PC-9 (cell line): ENCODE data around the gene EPB41L4B. TPM values are rescaled to one million over a fixed set of nuclear protein-coding genes. Genes with fewer than 3 reads are reported as not detected.

Source experiments
- BruUV-seq: library from RNA; stranded (reverse); fragments of 400-500 nt; replicated peaks from 2 replicates; lab custom pipeline; 2021; lab: Mats Ljungman, UMichigan
- CTCF ChIA-PET: fragments of 300-600 bp; sonication (Branson Sonifier 250); formaldehyde crosslinking; loops from one replicate; lab custom pipeline; 2022; ENCODE audit warnings: antibody characterized with exemption; lab: Charles Lee
- POLR2A ChIA-PET: fragments of 300-600 bp; sonication (Branson Sonifier 250); formaldehyde crosslinking; loops from one replicate; lab custom pipeline; 2022; ENCODE audit warnings: antibody characterized with exemption; ENCODE audit not compliant: unreplicated experiment; lab: Charles Lee
- DNase-seq, 2 experiments: peaks; one replicate each; pipeline versions ENCODE4 v3.0.0 to v3.0.0-alpha.2; 2015 to 2022; ENCODE audit warnings: mixed read lengths in 1 of 2
- H2AFZ ChIP-seq: fragments of 200-600 bp; sonication (generic); 2 replicates; pipeline ENCODE4 v1.8.1; 2017; ENCODE audit warnings: antibody characterized with exemption
- H3F3A ChIP-seq: fragments of 200-600 bp; sonication (generic); 2 replicates; pipeline ENCODE4 v1.8.1; 2017; ENCODE audit warnings: antibody characterized with exemption, mild to moderate bottlenecking, low read depth; ENCODE audit not compliant: insufficient read depth
- H3K27ac ChIP-seq: fragments of 200-600 bp; sonication (generic); 2 replicates; pipeline ENCODE4 v1.6.1; 2016; ENCODE audit warnings: mixed run types
- H3K27me3 ChIP-seq: fragments of 200-600 bp; sonication (generic); 2 replicates; pipeline ENCODE4 v1.6.1; 2016; ENCODE audit warnings: low read depth, mixed run types; ENCODE audit not compliant: insufficient read depth
- H3K36me3 ChIP-seq: fragments of 200-600 bp; sonication (generic); 2 replicates; pipeline ENCODE4 v1.6.1; 2016; ENCODE audit warnings: low read depth, mixed run types
- H3K4me1 ChIP-seq: fragments of 200-600 bp; sonication (generic); replicated peaks from 2 replicates; pipeline ENCODE4 v1.6.1; 2016; ENCODE audit warnings: mixed run types; ENCODE audit not compliant: insufficient read depth
- H3K4me2 ChIP-seq: fragments of 200-600 bp; sonication (generic); 2 replicates; pipeline ENCODE4 v1.6.1; 2017; ENCODE audit warnings: mixed run types
- H3K4me3 ChIP-seq: fragments of 200-600 bp; sonication (generic); 2 replicates; pipeline ENCODE4 v1.6.1; 2016; ENCODE audit warnings: mixed run types
- H3K79me2 ChIP-seq: fragments of 200-600 bp; sonication (generic); 2 replicates; pipeline ENCODE4 v1.6.1; 2017; ENCODE audit warnings: low read depth, mixed run types
- H3K9me2 ChIP-seq: fragments of 200-600 bp; sonication (generic); 2 replicates; pipeline ENCODE4 v1.8.1; 2017; ENCODE audit warnings: mild to moderate bottlenecking; ENCODE audit not compliant: insufficient read depth
- H3K9me3 ChIP-seq: fragments of 200-600 bp; sonication (generic); 2 replicates; pipeline ENCODE4 v1.8.1; 2016; ENCODE audit warnings: low read depth; ENCODE audit not compliant: insufficient read depth
- H4K20me1 ChIP-seq: fragments of 200-600 bp; sonication (generic); 2 replicates; pipeline ENCODE4 v1.8.1; 2017; ENCODE audit not compliant: insufficient read depth
- CTCF ChIP-seq: fragments of 200-600 bp; sonication (generic); conservative IDR thresholded peaks from 2 replicates; pipeline ENCODE4 v1.6.1; 2017; ENCODE audit warnings: mixed run types, antibody characterized with exemption, mild to moderate bottlenecking, moderate library complexity
- EZH2 ChIP-seq: fragments of 200-600 bp; sonication (generic); IDR thresholded peaks from 2 replicates; pipeline ENCODE4 v1.8.0; 2017; ENCODE audit warnings: antibody characterized with exemption, low read depth
- intact Hi-C: fragments of 100-400 bp; cut with micrococcal nuclease; formaldehyde crosslinking; loops from one replicate; pipeline ENCODE4 v1.10.0; 2022; ENCODE audit not compliant: unreplicated experiment
- total RNA-seq: library from RNA; stranded (reverse); gene quantifications from 2 replicates; pipeline ENCODE4 v1.2.3, GENCODE V29; 2021

The EPB41L4B gene
- total RNA-seq, 1 experiment from 2014 or later = 4.2 TPM

GRCh38 chr9:109270971-109271925 is 49.6 kb downstream of the EPB41L4B start:
- H2AFZ ChIP-seq = no peak overlapping the region
- H4K20me1 ChIP-seq = no peaks in the 10 kb centered on the region
- no peaks in the 10 kb centered on the region for H3K9me2 ChIP-seq
- TF ChIP-seq EZH2 (no peak), CTCF (no peak)
- H3K4me2 ChIP-seq = no peak overlapping the region
- ChIA-PET CTCF (no interaction called here), POLR2A (no interaction called here)
- no peaks in the 10 kb centered on the region for H3K9me3 ChIP-seq
- H3K79me2 ChIP-seq = no peaks in the 10 kb centered on the region
- intact Hi-C loops = no loop called here
- no peaks in the 10 kb centered on the region for H3F3A ChIP-seq
- DNase-seq = no peak
- H3K27ac ChIP-seq = no peak overlapping the region
- H3K36me3 ChIP-seq = 0 out of 2 replicates have a peak, but pooled peaks cover 4% of the 10 kb centered on the region
- BruUV-seq = no TSS peak
- H3K27me3 ChIP-seq = no peaks in the 10 kb centered on the region
- no peaks in the 10 kb centered on the region for H3K4me1 ChIP-seq
- no peak overlapping the region for H3K4me3 ChIP-seq

- no peak for DNase-seq
- Histone ChIP-seq H3K4me2 (no peak overlapping the region), H3K4me1 (no peaks in the 10 kb centered on the region), H3K36me3 (0 out of 2 replicates have a peak, but pooled peaks cover 4% of the 10 kb centered on the region), H3K27ac (no peak overlapping the region), H4K20me1 (no peaks in the 10 kb centered on the region), H3K9me2 (no peaks in the 10 kb centered on the region), H3K27me3 (no peaks in the 10 kb centered on the region), H3K79me2 (no peaks in the 10 kb centered on the region), H3K9me3 (no peaks in the 10 kb centered on the region), H2AFZ (no peak overlapping the region), H3K4me3 (no peak overlapping the region), H3F3A (no peaks in the 10 kb centered on the region)
- ChIA-PET POLR2A (no interaction called here), CTCF (no interaction called here)
- no peak for TF ChIP-seq EZH2
- no peak for TF ChIP-seq CTCF
- BruUV-seq = no TSS peak
- intact Hi-C loops = no loop called here
These were observed 50.4 kb downstream of the EPB41L4B start for GRCh38 chr9:109270441-109270840.

GRCh38 chr9:109269839-109270238 is 51.0 kb downstream of the EPB41L4B start:
- no peak for DNase-seq
- no peaks in the 10 kb centered on the region for H3K79me2 ChIP-seq
- ChIA-PET CTCF (no interaction called here), POLR2A (no interaction called here)
- H3K27ac ChIP-seq = no peak overlapping the region
- H3K9me3 ChIP-seq = no peaks in the 10 kb centered on the region
- no peaks in the 10 kb centered on the region for H3K4me1 ChIP-seq
- H3K4me2 ChIP-seq = no peak overlapping the region
- H3K9me2 ChIP-seq = no peaks in the 10 kb centered on the region
- TF ChIP-seq EZH2 (no peak), CTCF (no peak)
- intact Hi-C loops = no loop called here
- H4K20me1 ChIP-seq = no peaks in the 10 kb centered on the region
- no peak overlapping the region for H2AFZ ChIP-seq
- H3K36me3 ChIP-seq = 0 out of 2 replicates have a peak, but pooled peaks cover 4% of the 10 kb centered on the region
- H3K27me3 ChIP-seq = no peaks in the 10 kb centered on the region
- BruUV-seq = no TSS peak
- H3F3A ChIP-seq = no peaks in the 10 kb centered on the region
- H3K4me3 ChIP-seq = no peak overlapping the region
